Activated CD4-positive, alpha-beta memory T cell treated with anti-CD3 and anti-CD28 coated beads, Interleukin-2, amount 10 ng/mL, durations not matched to agents 7 days and 5 days (primary cell): ENCODE results near the gene ZMAT5. TPM values are rescaled to one million over a fixed set of nuclear protein-coding genes. Genes with fewer than 3 reads are reported as not detected.

Experiments used
- CTCF ChIA-PET: fragments of 350-600 bp; sonication (Branson Sonifier 250); formaldehyde crosslinking; loops from one replicate; lab custom pipeline; 2021; ENCODE audit warnings: antibody characterized with exemption, inconsistent platforms; lab: Charles Lee
- POLR2A ChIA-PET: fragments of 350-600 bp; sonication (Branson Sonifier 250); formaldehyde crosslinking; loops from one replicate; lab custom pipeline; 2021; ENCODE audit warnings: antibody characterized with exemption; lab: Charles Lee
- DNase-seq: peaks from one replicate; pipeline ENCODE4 v3.0.0-alpha.2; 2020
- H3K27ac Mint-ChIP-seq: one replicate; pipeline ENCODE4 v1.8.0; 2021; ENCODE audit warnings: mild to moderate bottlenecking, mixed read lengths
- H3K27me3 Mint-ChIP-seq: one replicate; pipeline ENCODE4 v1.8.0; 2021; ENCODE audit warnings: mixed read lengths
- H3K36me3 Mint-ChIP-seq: one replicate; pipeline ENCODE4 v1.8.0; 2021; ENCODE audit warnings: low read depth, mixed read lengths
- H3K4me1 Mint-ChIP-seq: one replicate; pipeline ENCODE4 v1.8.0; 2021; ENCODE audit warnings: mixed read lengths
- H3K4me3 Mint-ChIP-seq: one replicate; pipeline ENCODE4 v1.8.0; 2021; ENCODE audit warnings: mild to moderate bottlenecking, mixed read lengths
- H3K9me3 Mint-ChIP-seq: one replicate; pipeline ENCODE4 v1.8.0; 2021; ENCODE audit warnings: mixed read lengths
- total RNA-seq, 2 experiments: library from RNA; stranded (reverse); gene quantifications; one replicate each; pipeline ENCODE4 v1.2.3, GENCODE V29; 2021

Gene ZMAT5
- total RNA-seq, 2 experiments from 2014 or later, result 23.1 to 26.4 TPM

- CTCF ChIA-PET, result interaction anchor here (0.6 kb wide), 1 partner anchor 156 kb away, joined by 3 read pairs; no protein-coding TSS in a partner anchor
- POLR2A ChIA-PET, result no interaction called here
- H3K9me3 Mint-ChIP-seq, result no peaks in the 10 kb centered on the region
- H3K4me1 Mint-ChIP-seq, result no peaks in the 10 kb centered on the region
- no peaks in the 10 kb centered on the region for H3K27me3 Mint-ChIP-seq
- H3K36me3 Mint-ChIP-seq, result no peaks in the 10 kb centered on the region
- no peak for DNase-seq
- no peak overlapping the region for H3K4me3 Mint-ChIP-seq
- no peak overlapping the region for H3K27ac Mint-ChIP-seq
Observed at GRCh38 chr22:29780748-29781676, 14.2 kb upstream of the ZMAT5 start.

- Mint-ChIP-seq H3K27ac (no peak overlapping the region), H3K4me3 (no peak overlapping the region), H3K4me1 (no peaks in the 10 kb centered on the region), H3K9me3 (no peaks in the 10 kb centered on the region), H3K36me3 (no peaks in the 10 kb centered on the region), H3K27me3 (no peaks in the 10 kb centered on the region)
- POLR2A ChIA-PET, result no interaction called here
- CTCF ChIA-PET, result interaction anchor here (0.8 kb wide), 1 partner anchor 225 kb away, joined by 3 read pairs; no protein-coding TSS in a partner anchor
- DNase-seq, result no peak
Observed at GRCh38 chr22:29780220-29780619, 13.4 kb upstream of the ZMAT5 start.

GRCh38 chr22:29773233-29773632 lies 6.4 kb upstream of the ZMAT5 start:
- Mint-ChIP-seq H3K27me3 (no peaks in the 10 kb centered on the region), H3K4me1 (peaks cover 11% of the 10 kb centered on the region), H3K4me3 (no peak overlapping the region), H3K27ac (no peak overlapping the region), H3K9me3 (no peaks in the 10 kb centered on the region), H3K36me3 (peaks cover 22% of the 10 kb centered on the region)
- ChIA-PET CTCF (interaction anchor here (0.7 kb wide), 1 partner anchor 336 kb away, joined by 3 read pairs; no protein-coding TSS in a partner anchor), POLR2A (interaction anchor here (1.1 kb wide), 1 partner anchor 17 kb away, joined by 3 read pairs; no protein-coding TSS in a partner anchor)
- no peak for DNase-seq

- no peak overlapping the region for H3K27ac Mint-ChIP-seq
- ChIA-PET CTCF (interaction anchor here (0.6 kb wide), 1 partner anchor 194 kb away, joined by 4 read pairs; no protein-coding TSS in a partner anchor), POLR2A (no interaction called here)
- H3K36me3 Mint-ChIP-seq, result peaks cover 25% of the 10 kb centered on the region
- no peaks in the 10 kb centered on the region for H3K27me3 Mint-ChIP-seq
- H3K9me3 Mint-ChIP-seq, result no peaks in the 10 kb centered on the region
- DNase-seq, result no peak
- peaks cover 16% of the 10 kb centered on the region for H3K4me1 Mint-ChIP-seq
- H3K4me3 Mint-ChIP-seq, result no peak overlapping the region
Observed at GRCh38 chr22:29772170-29772641, 5.4 kb upstream of the ZMAT5 start.

- no peak for DNase-seq
- POLR2A ChIA-PET, result interaction anchor here (1.5 kb wide), 1 partner anchor 68 kb away, joined by 4 read pairs; the partner anchor contains the start of gene ASCC2
- Mint-ChIP-seq H3K4me1 (peaks cover 31% of the 10 kb centered on the region), H3K27me3 (no peaks in the 10 kb centered on the region), H3K36me3 (peaks cover 27% of the 10 kb centered on the region), H3K9me3 (no peaks in the 10 kb centered on the region), H3K27ac (no peak overlapping the region), H3K4me3 (peak overlapping the region; percentile 7)
- CTCF ChIA-PET, result no interaction called here
Observed at GRCh38 chr22:29769723-29770321, 3.0 kb upstream of the ZMAT5 start.

GRCh38 chr22:29768052-29768693 lies 1.4 kb upstream of the ZMAT5 start:
- Mint-ChIP-seq H3K9me3 (no peaks in the 10 kb centered on the region), H3K4me1 (peaks cover 37% of the 10 kb centered on the region), H3K36me3 (peaks cover 27% of the 10 kb centered on the region), H3K27me3 (no peaks in the 10 kb centered on the region), H3K27ac (peak overlapping the region; percentile 79), H3K4me3 (peak overlapping the region; percentile 93)
- POLR2A ChIA-PET, result interaction anchor here (1.5 kb wide), 1 partner anchor 69 kb away, joined by 4 read pairs; the partner anchor contains the start of gene ASCC2
- DNase-seq, result no peak
- CTCF ChIA-PET, result no interaction called here

- peak; percentile 93 for DNase-seq
- no peaks in the 10 kb centered on the region for H3K9me3 Mint-ChIP-seq
- H3K4me3 Mint-ChIP-seq, result peak within 1 kb of the TSS; percentile 93
- CTCF ChIA-PET, result interaction anchor here (0.9 to 1.2 kb wide), 2 partner anchors 142 to 321 kb away, joined by 4 to 5 read pairs; no protein-coding TSS in a partner anchor
- H3K27ac Mint-ChIP-seq, result peak within 1 kb of the TSS; percentile 79
- no peaks in the 10 kb centered on the region for H3K27me3 Mint-ChIP-seq
- POLR2A ChIA-PET, result interaction anchor here (0.8 to 2.0 kb wide), 7 partner anchors 8 to 163 kb away, joined by 3 to 20 read pairs (median 6); partner anchors contain the start of gene ASCC2
- peaks cover 27% of the 10 kb centered on the region for H3K36me3 Mint-ChIP-seq
- H3K4me1 Mint-ChIP-seq, result peaks cover 37% of the 10 kb centered on the region
Observed at GRCh38 chr22:29767171-29768051, 604 bp upstream of the ZMAT5 start, which contains the start of gene UQCR10. TSS of gene UQCR10 (plus strand) at chr22:29767369. CDS start at chr22:29767399, 30 bp downstream.

- H3K4me1 Mint-ChIP-seq, result peaks cover 37% of the 10 kb centered on the region
- CTCF ChIA-PET, result interaction anchor here (0.9 to 1.3 kb wide), 3 partner anchors 9 to 322 kb away, joined by 3 to 5 read pairs (median 4); no protein-coding TSS in a partner anchor
- POLR2A ChIA-PET, result interaction anchor here (0.8 to 2.0 kb wide), 9 partner anchors 9 to 162 kb away, joined by 3 to 20 read pairs (median 5); partner anchors contain the start of gene ASCC2
Observed at GRCh38 chr22:29765905-29766631, 739 bp downstream of the ZMAT5 start.

GRCh38 chr22:29762263-29762662 lies 4.5 kb downstream of the ZMAT5 start:
- ChIA-PET POLR2A (no interaction called here), CTCF (no interaction called here)
- no peaks in the 10 kb centered on the region for H3K9me3 Mint-ChIP-seq
- H3K27me3 Mint-ChIP-seq, result no peaks in the 10 kb centered on the region
- H3K27ac Mint-ChIP-seq, result no peak overlapping the region
- DNase-seq, result no peak
- H3K4me1 Mint-ChIP-seq, result peaks cover 21% of the 10 kb centered on the region
- H3K36me3 Mint-ChIP-seq, result peaks cover 2% of the 10 kb centered on the region
- no peak overlapping the region for H3K4me3 Mint-ChIP-seq

More at GRCh38 chr22:29765905-29766631, 739 bp downstream of the ZMAT5 start:
- Mint-ChIP-seq H3K4me3 (peak overlapping the region; percentile 93), H3K27me3 (no peaks in the 10 kb centered on the region), H3K27ac (peak overlapping the region; percentile 79), H3K9me3 (no peaks in the 10 kb centered on the region), H3K36me3 (peaks cover 27% of the 10 kb centered on the region)
- DNase-seq, result peak; percentile 35

- H3K36me3 Mint-ChIP-seq, result no peaks in the 10 kb centered on the region
- ChIA-PET CTCF (no interaction called here), POLR2A (no interaction called here)
- H3K4me3 Mint-ChIP-seq, result no peak overlapping the region
- peaks cover under 1% of the 10 kb centered on the region for H3K4me1 Mint-ChIP-seq
- H3K27ac Mint-ChIP-seq, result no peak overlapping the region
- no peaks in the 10 kb centered on the region for H3K9me3 Mint-ChIP-seq
- DNase-seq, result no peak
- H3K27me3 Mint-ChIP-seq, result no peaks in the 10 kb centered on the region
Observed at GRCh38 chr22:29758959-29759358, 7.8 kb downstream of the ZMAT5 start.

GRCh38 chr22:29758068-29758622 lies 8.7 kb downstream of the ZMAT5 start:
- Mint-ChIP-seq H3K4me1 (no peaks in the 10 kb centered on the region), H3K36me3 (no peaks in the 10 kb centered on the region), H3K4me3 (no peak overlapping the region), H3K27me3 (no peaks in the 10 kb centered on the region), H3K9me3 (no peaks in the 10 kb centered on the region), H3K27ac (no peak overlapping the region)
- no peak for DNase-seq
- CTCF ChIA-PET, result interaction anchor here (0.7 kb wide), 1 partner anchor 127 kb away, joined by 3 read pairs; no protein-coding TSS in a partner anchor
- POLR2A ChIA-PET, result interaction anchor here (1.5 kb wide), 1 partner anchor 8 kb away, joined by 5 read pairs; no protein-coding TSS in a partner anchor
